Progenitor cell of endocrine pancreas (in vitro differentiated cells): ENCODE results near the gene TTC9B. TPM values are rescaled to one million over a fixed set of nuclear protein-coding genes. Genes with fewer than 3 reads are reported as not detected.
A peak's percentile ranks its signal among the peaks of the same experiment; 100 is the strongest.

Experiments used
- DNase-seq: peaks from one replicate; pipeline ENCODE4 v3.0.0; 2021; ENCODE audit warnings: low spot score; ENCODE audit not compliant: unreplicated experiment
- H3K27ac Mint-ChIP-seq: 2 replicates; pipeline ENCODE4 v1.8.0; 2021; ENCODE audit warnings: mild to moderate bottlenecking, moderate library complexity, mixed read lengths
- H3K27me3 Mint-ChIP-seq: 2 replicates; pipeline ENCODE4 v1.8.0; 2021; ENCODE audit warnings: mixed read lengths
- H3K36me3 Mint-ChIP-seq: 2 replicates; pipeline ENCODE4 v1.8.0; 2022; ENCODE audit warnings: mixed read lengths; ENCODE audit not compliant: insufficient read depth
- H3K4me1 Mint-ChIP-seq: 2 replicates; pipeline ENCODE4 v1.8.0; 2021; ENCODE audit warnings: low read depth, mixed read lengths
- H3K4me3 Mint-ChIP-seq: 2 replicates; pipeline ENCODE4 v1.8.0; 2021; ENCODE audit warnings: low read depth, mild to moderate bottlenecking, moderate library complexity, mixed read lengths
- H3K9me3 Mint-ChIP-seq: 2 replicates; pipeline ENCODE4 v1.8.0; 2021; ENCODE audit warnings: low read depth, mixed read lengths
- total RNA-seq: library from RNA; stranded (reverse); gene quantifications from 2 replicates; pipeline ENCODE4 v1.2.1, GENCODE V29; 2021
- TF ChIP-seq, protein P1 (sequence below): fragments of 200-600 bp; sonication (generic); IDR thresholded peaks from one replicate; pipeline ENCODE4 v1.5.0; 2021; ENCODE audit warnings: antibody characterized with exemption, mild to moderate bottlenecking; ENCODE audit not compliant: unreplicated experiment

TTC9B gene
- total RNA-seq, 1 donor from 2014 or later, result not detected

- H3K36me3 Mint-ChIP-seq, result peaks cover 6% of the 10 kb centered on the region
- DNase-seq, result no peak
- no peaks in the 10 kb centered on the region for H3K4me1 Mint-ChIP-seq
- no peaks in the 10 kb centered on the region for H3K9me3 Mint-ChIP-seq
- H3K4me3 Mint-ChIP-seq, result no peak overlapping the region
- H3K27me3 Mint-ChIP-seq, result no peaks in the 10 kb centered on the region
- H3K27ac Mint-ChIP-seq, result no peak overlapping the region
- TF ChIP-seq, protein P1, sequence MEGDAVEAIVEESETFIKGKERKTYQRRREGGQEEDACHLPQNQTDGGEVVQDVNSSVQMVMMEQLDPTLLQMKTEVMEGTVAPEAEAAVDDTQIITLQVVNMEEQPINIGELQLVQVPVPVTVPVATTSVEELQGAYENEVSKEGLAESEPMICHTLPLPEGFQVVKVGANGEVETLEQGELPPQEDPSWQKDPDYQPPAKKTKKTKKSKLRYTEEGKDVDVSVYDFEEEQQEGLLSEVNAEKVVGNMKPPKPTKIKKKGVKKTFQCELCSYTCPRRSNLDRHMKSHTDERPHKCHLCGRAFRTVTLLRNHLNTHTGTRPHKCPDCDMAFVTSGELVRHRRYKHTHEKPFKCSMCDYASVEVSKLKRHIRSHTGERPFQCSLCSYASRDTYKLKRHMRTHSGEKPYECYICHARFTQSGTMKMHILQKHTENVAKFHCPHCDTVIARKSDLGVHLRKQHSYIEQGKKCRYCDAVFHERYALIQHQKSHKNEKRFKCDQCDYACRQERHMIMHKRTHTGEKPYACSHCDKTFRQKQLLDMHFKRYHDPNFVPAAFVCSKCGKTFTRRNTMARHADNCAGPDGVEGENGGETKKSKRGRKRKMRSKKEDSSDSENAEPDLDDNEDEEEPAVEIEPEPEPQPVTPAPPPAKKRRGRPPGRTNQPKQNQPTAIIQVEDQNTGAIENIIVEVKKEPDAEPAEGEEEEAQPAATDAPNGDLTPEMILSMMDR, result no peak
Measured at GRCh38 chr19:40198272-40198990, 19.8 kb downstream of the TTC9B start.

GRCh38 chr19:40193587-40193849 lies 24.7 kb downstream of the TTC9B start:
- no peak for DNase-seq
- H3K4me1 Mint-ChIP-seq, result no peaks in the 10 kb centered on the region
- H3K27ac Mint-ChIP-seq, result no peak overlapping the region
- H3K36me3 Mint-ChIP-seq, result peaks cover 2% of the 10 kb centered on the region
- H3K27me3 Mint-ChIP-seq, result peaks cover 5% of the 10 kb centered on the region
- H3K4me3 Mint-ChIP-seq, result peak overlapping the region; percentile 55
- H3K9me3 Mint-ChIP-seq, result no peaks in the 10 kb centered on the region
- TF ChIP-seq, protein P1, result no peak

GRCh38 chr19:40192758-40193586 lies 25.2 kb downstream of the TTC9B start:
- peak overlapping the region; percentile 63 for H3K4me3 Mint-ChIP-seq
- no peak for DNase-seq

GRCh38 chr19:40191836-40192646 lies 26.1 kb downstream of the TTC9B start:
- H3K4me1 Mint-ChIP-seq, result no peaks in the 10 kb centered on the region
- H3K4me3 Mint-ChIP-seq, result peak overlapping the region; percentile 63
- H3K27ac Mint-ChIP-seq, result no peak overlapping the region
- peaks cover 11% of the 10 kb centered on the region for H3K27me3 Mint-ChIP-seq
- TF ChIP-seq, protein P1, result peak; percentile 32
- DNase-seq, result peak; percentile 48
- no peaks in the 10 kb centered on the region for H3K9me3 Mint-ChIP-seq
- H3K36me3 Mint-ChIP-seq, result peaks cover 2% of the 10 kb centered on the region

More at GRCh38 chr19:40192758-40193586, 25.2 kb downstream of the TTC9B start:
- TF ChIP-seq, protein P1, result no peak
- peaks cover 2% of the 10 kb centered on the region for H3K36me3 Mint-ChIP-seq
- no peaks in the 10 kb centered on the region for H3K9me3 Mint-ChIP-seq
- peaks cover 8% of the 10 kb centered on the region for H3K27me3 Mint-ChIP-seq
- H3K27ac Mint-ChIP-seq, result no peak overlapping the region
- H3K4me1 Mint-ChIP-seq, result no peaks in the 10 kb centered on the region
